ENCODE data around the gene PRDM15. TPM values are rescaled to one million over a fixed set of nuclear protein-coding genes. Genes with fewer than 3 reads are reported as not detected.

The PRDM15 gene
- total and polyA plus RNA-seq, 9 donors: 3.8 to 6.8 (median 5.5) TPM

GRCh38 chr21:41805643-41806042 is 73.5 kb downstream of the PRDM15 start:
- H3K9me3 ChIP-seq (replicated peaks; ENCODE audit: control insufficient read depth, low read depth, low read length): no peaks in the 10 kb centered on the region

GRCh38 chr21:41805038-41805437 is 74.1 kb downstream of the PRDM15 start:
- 91% methylated on average over 6 of the region's 10 CpGs for WGBS (ENCODE audit: insufficient coverage)
- no peaks in the 10 kb centered on the region for H3K27me3 ChIP-seq (ENCODE audit: control insufficient read depth, insufficient read depth, low read length)
- H3K4me1 ChIP-seq (ENCODE audit: control insufficient read depth, insufficient read depth, low read length): peaks cover 17% of the 10 kb centered on the region
- no peak for DNase-seq
- H3K36me3 ChIP-seq (ENCODE audit: control insufficient read depth, insufficient read depth, low read length): peaks cover 28% of the 10 kb centered on the region
- no peak overlapping the region for H3K4me3 ChIP-seq (ENCODE audit: low read length)
- no peak overlapping the region for H3K27ac ChIP-seq (ENCODE audit: low read length)
- no peaks in the 10 kb centered on the region for H3K9me3 ChIP-seq (replicated peaks; ENCODE audit: control insufficient read depth, low read depth, low read length)

More at GRCh38 chr21:41805643-41806042, 73.5 kb downstream of the PRDM15 start:
- Histone ChIP-seq H3K36me3 (ENCODE audit: control insufficient read depth, insufficient read depth, low read length) (peaks cover 28% of the 10 kb centered on the region), H3K27me3 (ENCODE audit: control insufficient read depth, insufficient read depth, low read length) (no peaks in the 10 kb centered on the region), H3K4me3 (ENCODE audit: low read length) (no peak overlapping the region), H3K27ac (ENCODE audit: low read length) (no peak overlapping the region), H3K4me1 (ENCODE audit: control insufficient read depth, insufficient read depth, low read length) (peaks cover 15% of the 10 kb centered on the region)
- no peak for DNase-seq
- WGBS (ENCODE audit: insufficient coverage): 97% methylated on average over 4 of the region's 4 CpGs

- Histone ChIP-seq H3K4me3 (ENCODE audit: low read length) (no peak overlapping the region), H3K27me3 (ENCODE audit: control insufficient read depth, insufficient read depth, low read length) (no peaks in the 10 kb centered on the region), H3K27ac (ENCODE audit: low read length) (no peak overlapping the region), H3K4me1 (ENCODE audit: control insufficient read depth, insufficient read depth, low read length) (peaks cover 17% of the 10 kb centered on the region), H3K36me3 (ENCODE audit: control insufficient read depth, insufficient read depth, low read length) (peaks cover 26% of the 10 kb centered on the region), H3K9me3 (replicated peaks; ENCODE audit: control insufficient read depth, low read depth, low read length) (no peaks in the 10 kb centered on the region)
- DNase-seq: no peak
- WGBS (ENCODE audit: insufficient coverage): 94% methylated on average over 10 of the region's 10 CpGs
Observed at GRCh38 chr21:41804381-41804780, 74.8 kb downstream of the PRDM15 start.

GRCh38 chr21:41803316-41803715 is 75.8 kb downstream of the PRDM15 start:
- WGBS (ENCODE audit: insufficient coverage): 69% methylated on average over 10 of the region's 13 CpGs
- H3K36me3 ChIP-seq (ENCODE audit: control insufficient read depth, insufficient read depth, low read length): peaks cover 30% of the 10 kb centered on the region
- no peak overlapping the region for H3K4me3 ChIP-seq (ENCODE audit: low read length)
- H3K9me3 ChIP-seq (replicated peaks; ENCODE audit: control insufficient read depth, low read depth, low read length): no peaks in the 10 kb centered on the region
- DNase-seq: no peak
- peaks cover 17% of the 10 kb centered on the region for H3K4me1 ChIP-seq (ENCODE audit: control insufficient read depth, insufficient read depth, low read length)
- no peak overlapping the region for H3K27ac ChIP-seq (ENCODE audit: low read length)
- no peaks in the 10 kb centered on the region for H3K27me3 ChIP-seq (ENCODE audit: control insufficient read depth, insufficient read depth, low read length)

- 31% methylated on average over 17 of the region's 19 CpGs for WGBS (ENCODE audit: insufficient coverage)
- no peak overlapping the region for H3K4me3 ChIP-seq (ENCODE audit: low read length)
- peaks cover 17% of the 10 kb centered on the region for H3K4me1 ChIP-seq (ENCODE audit: control insufficient read depth, insufficient read depth, low read length)
- peaks cover 33% of the 10 kb centered on the region for H3K36me3 ChIP-seq (ENCODE audit: control insufficient read depth, insufficient read depth, low read length)
- no peaks in the 10 kb centered on the region for H3K27me3 ChIP-seq (ENCODE audit: control insufficient read depth, insufficient read depth, low read length)
- H3K9me3 ChIP-seq (replicated peaks; ENCODE audit: control insufficient read depth, low read depth, low read length): no peaks in the 10 kb centered on the region
- no peak overlapping the region for H3K27ac ChIP-seq (ENCODE audit: low read length)
- peak; percentile 82 for DNase-seq
Observed at GRCh38 chr21:41802684-41803083, 76.5 kb downstream of the PRDM15 start.

GRCh38 chr21:41802198-41802584 is 77.0 kb downstream of the PRDM15 start:
- Histone ChIP-seq H3K36me3 (ENCODE audit: control insufficient read depth, insufficient read depth, low read length) (peaks cover 33% of the 10 kb centered on the region), H3K4me3 (ENCODE audit: low read length) (no peak overlapping the region)
- WGBS (ENCODE audit: insufficient coverage): 61% methylated on average over 3 of the region's 5 CpGs

GRCh38 chr21:41801321-41802197 is 77.6 kb downstream of the PRDM15 start:
- no peaks in the 10 kb centered on the region for H3K27me3 ChIP-seq (ENCODE audit: control insufficient read depth, insufficient read depth, low read length)
- peaks cover 17% of the 10 kb centered on the region for H3K4me1 ChIP-seq (ENCODE audit: control insufficient read depth, insufficient read depth, low read length)
- no peak for DNase-seq
- H3K4me3 ChIP-seq (ENCODE audit: low read length): no peak overlapping the region
- H3K9me3 ChIP-seq (replicated peaks; ENCODE audit: control insufficient read depth, low read depth, low read length): no peaks in the 10 kb centered on the region
- H3K27ac ChIP-seq (ENCODE audit: low read length): no peak overlapping the region
- peaks cover 33% of the 10 kb centered on the region for H3K36me3 ChIP-seq (ENCODE audit: control insufficient read depth, insufficient read depth, low read length)
- 85% methylated on average over 22 of the region's 32 CpGs for WGBS (ENCODE audit: insufficient coverage)

More at GRCh38 chr21:41802198-41802584, 77.0 kb downstream of the PRDM15 start:
- DNase-seq: no peak
- H3K9me3 ChIP-seq (replicated peaks; ENCODE audit: control insufficient read depth, low read depth, low read length): no peaks in the 10 kb centered on the region
- no peak overlapping the region for H3K27ac ChIP-seq (ENCODE audit: low read length)
- no peaks in the 10 kb centered on the region for H3K27me3 ChIP-seq (ENCODE audit: control insufficient read depth, insufficient read depth, low read length)
- peaks cover 17% of the 10 kb centered on the region for H3K4me1 ChIP-seq (ENCODE audit: control insufficient read depth, insufficient read depth, low read length)

GRCh38 chr21:41800425-41801320 is 78.5 kb downstream of the PRDM15 start:
- H3K27ac ChIP-seq (ENCODE audit: low read length): no peak overlapping the region
- no peaks in the 10 kb centered on the region for H3K9me3 ChIP-seq (replicated peaks; ENCODE audit: control insufficient read depth, low read depth, low read length)
- peak; percentile 56 for DNase-seq
- H3K36me3 ChIP-seq (ENCODE audit: control insufficient read depth, insufficient read depth, low read length): peaks cover 33% of the 10 kb centered on the region
- H3K4me3 ChIP-seq (ENCODE audit: low read length): no peak overlapping the region
- peaks cover 17% of the 10 kb centered on the region for H3K4me1 ChIP-seq (ENCODE audit: control insufficient read depth, insufficient read depth, low read length)
- WGBS (ENCODE audit: insufficient coverage): 57% methylated on average over 18 of the region's 24 CpGs
- H3K27me3 ChIP-seq (ENCODE audit: control insufficient read depth, insufficient read depth, low read length): no peaks in the 10 kb centered on the region

- no peaks in the 10 kb centered on the region for H3K27me3 ChIP-seq (ENCODE audit: control insufficient read depth, insufficient read depth, low read length)
- DNase-seq: no peak
- H3K27ac ChIP-seq (ENCODE audit: low read length): no peak overlapping the region
- peaks cover 30% of the 10 kb centered on the region for H3K36me3 ChIP-seq (ENCODE audit: control insufficient read depth, insufficient read depth, low read length)
- peaks cover 17% of the 10 kb centered on the region for H3K4me1 ChIP-seq (ENCODE audit: control insufficient read depth, insufficient read depth, low read length)
- no peak overlapping the region for H3K4me3 ChIP-seq (ENCODE audit: low read length)
- 77% methylated on average over 7 of the region's 7 CpGs for WGBS (ENCODE audit: insufficient coverage)
- no peaks in the 10 kb centered on the region for H3K9me3 ChIP-seq (replicated peaks; ENCODE audit: control insufficient read depth, low read depth, low read length)
Observed at GRCh38 chr21:41799763-41800162, 79.4 kb downstream of the PRDM15 start.

GRCh38 chr21:41798326-41798725 is 80.8 kb downstream of the PRDM15 start:
- H3K36me3 ChIP-seq (ENCODE audit: control insufficient read depth, insufficient read depth, low read length): peaks cover 30% of the 10 kb centered on the region
- WGBS (ENCODE audit: insufficient coverage): 90% methylated on average over 20 of the region's 20 CpGs
- no peaks in the 10 kb centered on the region for H3K9me3 ChIP-seq (replicated peaks; ENCODE audit: control insufficient read depth, low read depth, low read length)
- no peak overlapping the region for H3K27ac ChIP-seq (ENCODE audit: low read length)
- H3K4me3 ChIP-seq (ENCODE audit: low read length): no peak overlapping the region
- DNase-seq: no peak
- H3K27me3 ChIP-seq (ENCODE audit: control insufficient read depth, insufficient read depth, low read length): no peaks in the 10 kb centered on the region
- H3K4me1 ChIP-seq (ENCODE audit: control insufficient read depth, insufficient read depth, low read length): peaks cover 14% of the 10 kb centered on the region

All from muscle of leg (tissue), 11 donors.